HepG2 (cell line): Measurements from ENCODE around the gene KIF22. TPM values are rescaled to one million over a fixed set of nuclear protein-coding genes. Genes with fewer than 3 reads are reported as not detected.
A peak's percentile ranks its signal among the peaks of the same experiment; 100 is the strongest.

Experiments used
- FOXJ3 ChIP-seq: sonication (generic); formaldehyde crosslinking; IDR thresholded peaks from 2 replicates; pipeline ENCODE4 v1.4.0; 2020; ENCODE audit warnings: missing genetic modification reagents, mild to moderate bottlenecking, borderline replicate concordance
- HNRNPH1 ChIP-seq: fragments of 200-400 bp; formaldehyde crosslinking; optimal IDR thresholded peaks from 2 replicates; pipeline ENCODE3; 2017; ENCODE audit warnings: mild to moderate bottlenecking, low read depth, low read length
- HOXA3 ChIP-seq: sonication (generic); formaldehyde crosslinking; IDR thresholded peaks from 2 replicates; pipeline ENCODE4 v1.5.0; 2020; ENCODE audit warnings: missing genetic modification reagents
- KDM3A ChIP-seq: IDR thresholded peaks from 2 replicates; pipeline ENCODE4 v1.6.1; 2018; ENCODE audit warnings: low read depth, missing compliant biosample characterization
- MEIS1 ChIP-seq: sonication (generic); formaldehyde crosslinking; IDR thresholded peaks from 2 replicates; pipeline ENCODE4 v1.9.0; 2021; ENCODE audit warnings: mild to moderate bottlenecking, missing genetic modification reagents, moderate library complexity, borderline replicate concordance
- RAD21 ChIP-seq: fragments of 450-650 bp; formaldehyde crosslinking; IDR thresholded peaks from 2 replicates; pipeline ENCODE4 v1.5.0; 2020; ENCODE audit warnings: mild to moderate bottlenecking
- SIX1 ChIP-seq: sonication (generic); formaldehyde crosslinking; IDR thresholded peaks from 2 replicates; pipeline ENCODE4 v1.4.0; 2020; ENCODE audit warnings: missing genetic modification reagents, borderline replicate concordance
- SRF ChIP-seq: IDR thresholded peaks from 2 replicates; pipeline ENCODE4 v1.6.1; 2011; ENCODE audit warnings: mild to moderate bottlenecking, low read depth, low read length, moderate library complexity
- SRY ChIP-seq: sonication (generic); formaldehyde crosslinking; IDR thresholded peaks from 2 replicates; pipeline ENCODE4 v1.8.0; 2022; ENCODE audit warnings: mild to moderate bottlenecking, missing genetic modification reagents
- TARDBP ChIP-seq: sonication (generic); formaldehyde crosslinking; IDR thresholded peaks from 2 replicates; pipeline ENCODE4 v1.8.0; 2022; ENCODE audit warnings: mild to moderate bottlenecking, missing genetic modification reagents
- TCF7 ChIP-seq: sonication (generic); IDR thresholded peaks from 2 replicates; pipeline ENCODE4 v1.6.1; 2016; ENCODE audit warnings: antibody characterized with exemption, low read depth
- TEAD2 ChIP-seq: sonication (generic); formaldehyde crosslinking; IDR thresholded peaks from 2 replicates; pipeline ENCODE4 v1.9.0; 2021; ENCODE audit warnings: missing genetic modification reagents
- YEATS2 ChIP-seq: sonication (generic); formaldehyde crosslinking; IDR thresholded peaks from 2 replicates; pipeline ENCODE4 v1.4.0; 2020; ENCODE audit warnings: missing genetic modification reagents, borderline replicate concordance
- ZNF20 ChIP-seq: sonication (generic); formaldehyde crosslinking; IDR thresholded peaks from 2 replicates; pipeline ENCODE4 v1.4.0; 2020; ENCODE audit warnings: mild to moderate bottlenecking, moderate library complexity, missing genetic modification reagents
- ZNF496 ChIP-seq: sonication (generic); formaldehyde crosslinking; IDR thresholded peaks from 2 replicates; pipeline ENCODE4 v1.8.1; 2023; ENCODE audit warnings: mild to moderate bottlenecking, moderate library complexity, missing genetic modification reagents; ENCODE audit not compliant: insufficient replicate concordance
- ZNF501 ChIP-seq: sonication (generic); formaldehyde crosslinking; IDR thresholded peaks from 2 replicates; pipeline ENCODE4 v1.5.1; 2020; ENCODE audit warnings: mild to moderate bottlenecking, moderate library complexity, missing genetic modification reagents
- ZNF589 ChIP-seq: sonication (generic); formaldehyde crosslinking; conservative IDR thresholded peaks from 2 replicates; pipeline ENCODE4 v1.8.0; 2022; ENCODE audit warnings: mild to moderate bottlenecking, moderate library complexity, missing genetic modification reagents
- ZNF780A ChIP-seq: sonication (generic); formaldehyde crosslinking; IDR thresholded peaks from 2 replicates; pipeline ENCODE4 v1.8.0; 2022; ENCODE audit warnings: mild to moderate bottlenecking, missing genetic modification reagents, moderate library complexity
- ZSCAN31 ChIP-seq: sonication (generic); formaldehyde crosslinking; IDR thresholded peaks from 2 replicates; pipeline ENCODE4 v1.5.0; 2020; ENCODE audit warnings: low read depth, mild to moderate bottlenecking, missing genetic modification reagents
- polyA plus RNA-seq, 8 experiments: library from polyadenylated mRNA; depleted of rRNA in 3 of 8; stranded (reverse) in 7 of 8; unstranded in 1 of 8; fragments of >200 nt; fragmentation: Illumina TruSeq in 4 of 8; extraction: Trizol in 4 of 8; gene quantifications; 2 replicates each; pipeline versions ENCODE4 v1.2.1 to v1.2.3, GENCODE V29; 2011 to 2016; ENCODE audit warnings: low read depth in 4 of 8, missing spikeins in 1 of 8, mixed read lengths in 1 of 8; ENCODE audit not compliant: insufficient read depth in 1 of 8
- total RNA-seq, 5 experiments: library from RNA; depleted of rRNA; stranded (reverse); fragments of >200 nt; fragmentation: Illumina TruSeq; extraction: Trizol; gene quantifications; 2 replicates each; pipeline ENCODE4 v1.2.3, GENCODE V29; 2016; ENCODE audit warnings: low read depth in 1 of 5
- TF ChIP-seq, protein P1 (sequence below): sonication (generic); formaldehyde crosslinking; IDR thresholded peaks from 2 replicates; pipeline ENCODE4 v1.4.0; 2020; ENCODE audit warnings: missing genetic modification reagents
- TF ChIP-seq, protein P2 (sequence below): sonication (generic); formaldehyde crosslinking; IDR thresholded peaks from 2 replicates; pipeline ENCODE4 v1.8.0; 2022; ENCODE audit warnings: missing genetic modification reagents, mild to moderate bottlenecking, moderate library complexity, borderline replicate concordance
- TF ChIP-seq, protein P3 (sequence below): sonication (generic); formaldehyde crosslinking; IDR thresholded peaks from 2 replicates; pipeline ENCODE4 v1.5.0; 2020; ENCODE audit warnings: missing genetic modification reagents
- TF ChIP-seq, protein P4 (sequence below): IDR thresholded peaks from 2 replicates; pipeline ENCODE4 v1.6.1; 2012; ENCODE audit warnings: low read depth, low read length, improper control_type of control experiment

Gene KIF22
- total and polyA plus RNA-seq, 2 of the 13 experiments (the other 11 are each of a cell fraction or from before 2014, with no cell fraction given), result 95.8 to 118 TPM

DNA sequence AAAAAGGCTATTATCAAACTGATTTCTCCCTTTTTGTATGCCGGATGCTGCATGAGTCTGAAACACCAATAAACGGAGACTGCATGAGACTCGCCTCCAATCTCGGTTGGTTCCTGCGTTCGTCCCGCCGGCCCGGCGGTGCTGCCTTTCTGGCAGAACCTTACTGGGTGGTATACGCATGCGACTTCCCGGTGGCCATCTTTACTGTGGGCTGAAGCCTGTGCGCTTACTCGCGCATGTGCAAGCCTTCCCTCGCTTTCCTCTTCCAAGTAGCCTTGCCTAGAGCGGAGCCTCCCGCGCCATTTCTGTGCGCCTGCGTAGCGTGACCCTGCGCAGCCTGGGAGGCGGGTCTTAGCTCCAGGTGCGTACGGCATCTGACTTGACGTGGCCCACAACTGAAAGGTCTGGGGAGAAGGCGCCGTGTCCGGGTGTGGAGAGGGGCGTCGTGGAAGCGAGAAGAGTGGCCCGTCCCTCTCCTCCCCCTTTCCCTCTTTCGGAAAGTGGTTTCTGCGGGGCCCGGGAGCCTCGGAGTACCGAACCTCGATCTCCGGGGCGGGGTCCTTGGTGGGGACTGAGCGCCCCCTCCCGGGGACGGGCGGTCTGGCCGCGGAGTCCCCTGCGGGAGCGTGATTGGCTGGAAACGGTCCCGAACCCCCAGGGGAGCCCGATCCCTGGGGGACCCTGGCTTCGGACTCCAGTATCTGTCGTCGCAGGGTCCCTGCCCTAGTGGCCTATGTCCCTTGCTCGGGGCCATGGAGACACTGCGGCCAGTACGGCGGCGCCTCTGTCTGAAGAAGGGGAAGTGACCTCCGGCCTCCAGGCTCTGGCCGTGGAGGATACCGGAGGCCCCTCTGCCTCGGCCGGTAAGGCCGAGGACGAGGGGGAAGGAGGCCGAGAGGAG, 25.5 kb downstream of the KIF22 start, which contains the start of gene PAGR1 (continued):
- TF ChIP-seq ZNF780A (CRISPR knock-in tag) (peak; percentile 43; the same call in 1 of the 2 replicates), SIX1 (0 out of 2 replicates have a peak, but pooled peaks have one; percentile 21), TCF7 (no peak), ZSCAN31 (CRISPR knock-in tag) (peak; percentile 75; the same call in 1 of the 2 replicates), SRF (peak; percentile 38; the same call in 1 of the 2 replicates), MEIS1 (CRISPR knock-in tag) (peak; percentile 89; the same call in 1 of the 2 replicates), ZNF589 (CRISPR knock-in tag) (peak; percentile 51), RAD21 (CRISPR knock-in tag) (peak; percentile 96), FOXJ3 (CRISPR knock-in tag) (0 out of 2 replicates have a peak, but pooled peaks have one; percentile 27), KDM3A (CRISPR knock-in tag) (peak; percentile 85; the same call in 1 of the 2 replicates), ZNF20 (CRISPR knock-in tag) (no peak), TEAD2 (CRISPR knock-in tag) (no peak), ZNF496 (CRISPR knock-in tag) (no peak), SRY (CRISPR knock-in tag) (peak; percentile 87), HNRNPH1 (no peak), YEATS2 (CRISPR knock-in tag) (peak; percentile 94), ZNF501 (CRISPR knock-in tag) (peak; percentile 96), HOXA3 (peak; percentile 99), TARDBP (CRISPR knock-in tag) (peak; percentile 89)
- TF ChIP-seq, protein P1, sequence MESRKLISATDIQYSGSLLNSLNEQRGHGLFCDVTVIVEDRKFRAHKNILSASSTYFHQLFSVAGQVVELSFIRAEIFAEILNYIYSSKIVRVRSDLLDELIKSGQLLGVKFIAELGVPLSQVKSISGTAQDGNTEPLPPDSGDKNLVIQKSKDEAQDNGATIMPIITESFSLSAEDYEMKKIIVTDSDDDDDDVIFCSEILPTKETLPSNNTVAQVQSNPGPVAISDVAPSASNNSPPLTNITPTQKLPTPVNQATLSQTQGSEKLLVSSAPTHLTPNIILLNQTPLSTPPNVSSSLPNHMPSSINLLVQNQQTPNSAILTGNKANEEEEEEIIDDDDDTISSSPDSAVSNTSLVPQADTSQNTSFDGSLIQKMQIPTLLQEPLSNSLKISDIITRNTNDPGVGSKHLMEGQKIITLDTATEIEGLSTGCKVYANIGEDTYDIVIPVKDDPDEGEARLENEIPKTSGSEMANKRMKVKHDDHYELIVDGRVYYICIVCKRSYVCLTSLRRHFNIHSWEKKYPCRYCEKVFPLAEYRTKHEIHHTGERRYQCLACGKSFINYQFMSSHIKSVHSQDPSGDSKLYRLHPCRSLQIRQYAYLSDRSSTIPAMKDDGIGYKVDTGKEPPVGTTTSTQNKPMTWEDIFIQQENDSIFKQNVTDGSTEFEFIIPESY (CRISPR knock-in tag), result peak; percentile 73
- TF ChIP-seq, protein P2, sequence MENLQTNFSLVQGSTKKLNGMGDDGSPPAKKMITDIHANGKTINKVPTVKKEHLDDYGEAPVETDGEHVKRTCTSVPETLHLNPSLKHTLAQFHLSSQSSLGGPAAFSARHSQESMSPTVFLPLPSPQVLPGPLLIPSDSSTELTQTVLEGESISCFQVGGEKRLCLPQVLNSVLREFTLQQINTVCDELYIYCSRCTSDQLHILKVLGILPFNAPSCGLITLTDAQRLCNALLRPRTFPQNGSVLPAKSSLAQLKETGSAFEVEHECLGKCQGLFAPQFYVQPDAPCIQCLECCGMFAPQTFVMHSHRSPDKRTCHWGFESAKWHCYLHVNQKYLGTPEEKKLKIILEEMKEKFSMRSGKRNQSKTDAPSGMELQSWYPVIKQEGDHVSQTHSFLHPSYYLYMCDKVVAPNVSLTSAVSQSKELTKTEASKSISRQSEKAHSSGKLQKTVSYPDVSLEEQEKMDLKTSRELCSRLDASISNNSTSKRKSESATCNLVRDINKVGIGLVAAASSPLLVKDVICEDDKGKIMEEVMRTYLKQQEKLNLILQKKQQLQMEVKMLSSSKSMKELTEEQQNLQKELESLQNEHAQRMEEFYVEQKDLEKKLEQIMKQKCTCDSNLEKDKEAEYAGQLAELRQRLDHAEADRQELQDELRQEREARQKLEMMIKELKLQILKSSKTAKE (CRISPR knock-in tag), result no peak; the same call in 1 of the 2 replicates
- TF ChIP-seq, protein P3, sequence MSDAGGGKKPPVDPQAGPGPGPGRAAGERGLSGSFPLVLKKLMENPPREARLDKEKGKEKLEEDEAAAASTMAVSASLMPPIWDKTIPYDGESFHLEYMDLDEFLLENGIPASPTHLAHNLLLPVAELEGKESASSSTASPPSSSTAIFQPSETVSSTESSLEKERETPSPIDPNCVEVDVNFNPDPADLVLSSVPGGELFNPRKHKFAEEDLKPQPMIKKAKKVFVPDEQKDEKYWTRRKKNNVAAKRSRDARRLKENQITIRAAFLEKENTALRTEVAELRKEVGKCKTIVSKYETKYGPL (CRISPR knock-in tag), result no peak
- TF ChIP-seq, protein P4, sequence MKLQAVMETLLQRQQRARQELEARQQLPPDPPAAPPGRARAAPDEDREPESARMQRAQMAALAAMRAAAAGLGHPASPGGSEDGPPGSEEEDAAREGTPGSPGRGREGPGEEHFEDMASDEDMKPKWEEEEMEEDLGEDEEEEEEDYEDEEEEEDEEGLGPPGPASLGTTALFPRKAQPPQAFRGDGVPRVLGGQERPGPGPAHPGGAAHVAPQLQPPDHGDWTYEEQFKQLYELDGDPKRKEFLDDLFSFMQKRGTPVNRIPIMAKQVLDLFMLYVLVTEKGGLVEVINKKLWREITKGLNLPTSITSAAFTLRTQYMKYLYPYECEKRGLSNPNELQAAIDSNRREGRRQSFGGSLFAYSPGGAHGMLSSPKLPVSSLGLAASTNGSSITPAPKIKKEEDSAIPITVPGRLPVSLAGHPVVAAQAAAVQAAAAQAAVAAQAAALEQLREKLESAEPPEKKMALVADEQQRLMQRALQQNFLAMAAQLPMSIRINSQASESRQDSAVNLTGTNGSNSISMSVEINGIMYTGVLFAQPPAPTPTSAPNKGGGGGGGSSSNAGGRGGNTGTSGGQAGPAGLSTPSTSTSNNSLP, result peak; percentile 43; the same call in 1 of the 2 replicates
